Astrocyte (in vitro differentiated cells and primary cell): ENCODE data around the gene ITSN1. TPM values are rescaled to one million over a fixed set of nuclear protein-coding genes. Genes with fewer than 3 reads are reported as not detected.

ENCODE experiments used
- DNase-seq: peaks from one replicate; pipeline ENCODE4 v3.0.0-alpha.2; 2010; ENCODE audit warnings: low read depth
- FAIRE-seq: peaks from 2 replicates; lab custom pipeline; 2011; peaks lifted over from hg19 to GRCh38; lab: Jason Lieb, UNC
- H2AFZ ChIP-seq: 2 replicates; pipeline ENCODE4 v1.6.0; 2012; ENCODE audit warnings: low read depth, low read length, inconsistent platforms
- H3K27ac ChIP-seq: 2 replicates; pipeline ENCODE4 v1.5.1; 2011; ENCODE audit warnings: low read depth, low read length, inconsistent platforms
- H3K27me3 ChIP-seq: 2 replicates; pipeline ENCODE4 v1.6.0; 2011; ENCODE audit warnings: low read length, inconsistent platforms; ENCODE audit not compliant: insufficient read depth
- H3K36me3 ChIP-seq: 2 replicates; pipeline ENCODE4 v1.5.1; 2011; ENCODE audit warnings: low read length, inconsistent platforms; ENCODE audit not compliant: insufficient read depth
- H3K4me1 ChIP-seq: 2 replicates; pipeline ENCODE4 v1.5.1; 2011; ENCODE audit warnings: low read length, inconsistent platforms; ENCODE audit not compliant: insufficient read depth
- H3K4me2 ChIP-seq: 2 replicates; pipeline ENCODE4 v1.6.0; 2012; ENCODE audit warnings: low read length, inconsistent platforms
- H3K4me3 ChIP-seq: 2 replicates; pipeline ENCODE4 v1.5.1; 2011; ENCODE audit warnings: low read depth, mild to moderate bottlenecking, low read length, inconsistent platforms; ENCODE audit not compliant: insufficient read depth
- H3K79me2 ChIP-seq: 2 replicates; pipeline ENCODE4 v1.6.0; 2012; ENCODE audit warnings: mild to moderate bottlenecking, low read length, inconsistent platforms; ENCODE audit not compliant: insufficient read depth
- H3K9ac ChIP-seq: 2 replicates; pipeline ENCODE4 v1.6.0; 2012; ENCODE audit warnings: mild to moderate bottlenecking, low read length, inconsistent platforms
- H3K9me3 ChIP-seq: 2 replicates; pipeline ENCODE4 v1.5.1; 2012; ENCODE audit warnings: low read depth, mild to moderate bottlenecking, low read length, inconsistent platforms; ENCODE audit not compliant: insufficient read depth
- H4K20me1 ChIP-seq: 2 replicates; pipeline ENCODE4 v1.6.0; 2012; ENCODE audit warnings: low read length, inconsistent platforms; ENCODE audit not compliant: insufficient read depth
- H3K27ac Mint-ChIP-seq: one replicate; pipeline ENCODE4 v1.8.0; 2021; ENCODE audit warnings: mild to moderate bottlenecking, mixed read lengths; ENCODE audit not compliant: unreplicated experiment
- H3K27me3 Mint-ChIP-seq: one replicate; pipeline ENCODE4 v1.8.0; 2021; ENCODE audit warnings: low read depth, mixed read lengths; ENCODE audit not compliant: unreplicated experiment
- H3K36me3 Mint-ChIP-seq: one replicate; pipeline ENCODE4 v1.8.0; 2021; ENCODE audit warnings: low read depth, mixed read lengths; ENCODE audit not compliant: unreplicated experiment
- H3K4me1 Mint-ChIP-seq: one replicate; pipeline ENCODE4 v1.8.0; 2021; ENCODE audit warnings: low read depth, mixed read lengths; ENCODE audit not compliant: unreplicated experiment
- H3K4me3 Mint-ChIP-seq: one replicate; pipeline ENCODE4 v1.8.0; 2021; ENCODE audit warnings: mild to moderate bottlenecking, moderate library complexity, mixed read lengths; ENCODE audit not compliant: unreplicated experiment
- H3K9me3 Mint-ChIP-seq: one replicate; pipeline ENCODE4 v1.8.0; 2021; ENCODE audit warnings: mild to moderate bottlenecking, mixed read lengths; ENCODE audit not compliant: unreplicated experiment
- EZH2 ChIP-seq: IDR thresholded peaks from 2 replicates; pipeline ENCODE4 v1.6.1; 2012; ENCODE audit warnings: mild to moderate bottlenecking, low read length, inconsistent platforms; ENCODE audit not compliant: insufficient read depth
- total RNA-seq: library from RNA; stranded (reverse); gene quantifications from 2 replicates; pipeline ENCODE4 v1.2.1, GENCODE V29; 2021
- TF ChIP-seq, protein P1 (sequence below): IDR thresholded peaks from 2 replicates; pipeline ENCODE4 v1.5.1; 2011; ENCODE audit warnings: low read depth, mild to moderate bottlenecking, inconsistent platforms, low read length, moderate library complexity; ENCODE audit not compliant: insufficient read depth

ITSN1 gene
- total RNA-seq, 1 donor from 2014 or later: 77.3 TPM

GRCh38 chr21:33752260-33752659 lies 110.0 kb downstream of the ITSN1 start:
- Histone ChIP-seq H3K4me3 (no peak overlapping the region), H3K36me3 (peaks cover 4% of the 10 kb centered on the region), H3K27me3 (no peaks in the 10 kb centered on the region), H3K9me3 (no peaks in the 10 kb centered on the region), H2AFZ (no peak overlapping the region), H4K20me1 (no peaks in the 10 kb centered on the region), H3K9ac (no peak overlapping the region), H3K79me2 (no peaks in the 10 kb centered on the region), H3K4me2 (no peak overlapping the region), H3K27ac (no peak overlapping the region), H3K4me1 (peaks cover 4% of the 10 kb centered on the region)
- TF ChIP-seq EZH2: no peak
- TF ChIP-seq, protein P1, sequence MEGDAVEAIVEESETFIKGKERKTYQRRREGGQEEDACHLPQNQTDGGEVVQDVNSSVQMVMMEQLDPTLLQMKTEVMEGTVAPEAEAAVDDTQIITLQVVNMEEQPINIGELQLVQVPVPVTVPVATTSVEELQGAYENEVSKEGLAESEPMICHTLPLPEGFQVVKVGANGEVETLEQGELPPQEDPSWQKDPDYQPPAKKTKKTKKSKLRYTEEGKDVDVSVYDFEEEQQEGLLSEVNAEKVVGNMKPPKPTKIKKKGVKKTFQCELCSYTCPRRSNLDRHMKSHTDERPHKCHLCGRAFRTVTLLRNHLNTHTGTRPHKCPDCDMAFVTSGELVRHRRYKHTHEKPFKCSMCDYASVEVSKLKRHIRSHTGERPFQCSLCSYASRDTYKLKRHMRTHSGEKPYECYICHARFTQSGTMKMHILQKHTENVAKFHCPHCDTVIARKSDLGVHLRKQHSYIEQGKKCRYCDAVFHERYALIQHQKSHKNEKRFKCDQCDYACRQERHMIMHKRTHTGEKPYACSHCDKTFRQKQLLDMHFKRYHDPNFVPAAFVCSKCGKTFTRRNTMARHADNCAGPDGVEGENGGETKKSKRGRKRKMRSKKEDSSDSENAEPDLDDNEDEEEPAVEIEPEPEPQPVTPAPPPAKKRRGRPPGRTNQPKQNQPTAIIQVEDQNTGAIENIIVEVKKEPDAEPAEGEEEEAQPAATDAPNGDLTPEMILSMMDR: no peak
- no peaks in the 10 kb centered on the region for H3K27me3 Mint-ChIP-seq
- H3K4me1 Mint-ChIP-seq: peaks cover 7% of the 10 kb centered on the region
- DNase-seq: no peak
- H3K9me3 Mint-ChIP-seq: no peaks in the 10 kb centered on the region
- no peak for FAIRE-seq
- no peak overlapping the region for H3K27ac Mint-ChIP-seq
- peaks cover 22% of the 10 kb centered on the region for H3K36me3 Mint-ChIP-seq
- no peak overlapping the region for H3K4me3 Mint-ChIP-seq

DNA sequence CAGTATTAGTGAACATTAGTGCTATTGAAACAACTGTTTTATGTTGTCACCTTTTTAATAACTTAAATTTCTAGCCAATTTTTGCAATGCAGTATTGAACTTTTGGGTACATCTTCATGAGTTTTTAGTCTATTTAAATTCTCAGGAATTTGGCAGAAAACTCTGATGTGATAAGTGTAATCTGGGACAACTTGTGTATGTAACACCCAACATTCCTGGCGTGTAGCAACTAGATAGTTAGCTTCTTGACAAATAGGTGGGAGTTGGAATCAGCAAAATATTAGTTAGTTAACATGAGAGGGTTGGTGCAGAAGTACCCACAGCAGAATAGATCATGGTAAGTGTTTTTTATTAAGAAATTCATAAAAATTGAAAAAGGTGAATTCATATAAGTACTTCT lies 111.6 kb downstream of the ITSN1 start:
- Histone ChIP-seq H3K9ac (no peak overlapping the region), H3K4me2 (no peak overlapping the region), H3K36me3 (peaks cover 4% of the 10 kb centered on the region), H4K20me1 (no peaks in the 10 kb centered on the region), H3K27me3 (no peaks in the 10 kb centered on the region), H3K9me3 (no peaks in the 10 kb centered on the region), H3K4me3 (no peak overlapping the region), H3K27ac (no peak overlapping the region), H2AFZ (no peak overlapping the region), H3K4me1 (peaks cover 4% of the 10 kb centered on the region), H3K79me2 (no peaks in the 10 kb centered on the region)
- Mint-ChIP-seq H3K27ac (no peak overlapping the region), H3K4me1 (peaks cover 7% of the 10 kb centered on the region), H3K27me3 (no peaks in the 10 kb centered on the region), H3K9me3 (no peaks in the 10 kb centered on the region), H3K36me3 (peaks cover 15% of the 10 kb centered on the region), H3K4me3 (no peak overlapping the region)
- FAIRE-seq: no peak
- DNase-seq: no peak
- TF ChIP-seq, protein P1: no peak
- TF ChIP-seq EZH2: no peak

DNA sequence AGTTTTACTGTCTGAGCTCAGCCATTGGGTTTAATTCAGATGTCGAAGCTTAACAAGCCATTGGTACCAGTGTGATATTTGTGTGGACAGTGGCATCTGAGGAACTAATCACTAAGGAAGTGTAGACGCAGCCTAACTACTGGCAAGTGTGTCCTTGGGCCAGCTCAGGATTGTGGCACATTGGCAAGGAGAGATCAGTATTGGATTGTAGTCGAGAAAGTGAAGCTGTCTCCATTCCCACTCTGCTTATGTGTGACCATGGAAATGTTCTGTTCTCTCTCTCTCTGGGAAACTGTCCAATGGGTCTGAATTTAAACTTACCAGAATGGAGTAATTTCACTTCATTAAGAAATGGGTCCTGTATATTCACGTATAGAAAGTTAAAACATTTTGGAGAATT lies 112.2 kb downstream of the ITSN1 start:
- peaks cover 15% of the 10 kb centered on the region for H3K36me3 Mint-ChIP-seq
- DNase-seq (no peak), FAIRE-seq (peak; percentile 34)
- TF ChIP-seq EZH2: no peak
- TF ChIP-seq, protein P1: no peak
- Histone ChIP-seq H3K4me3 (no peak overlapping the region), H3K79me2 (no peaks in the 10 kb centered on the region), H3K9ac (no peak overlapping the region), H3K4me1 (peaks cover 4% of the 10 kb centered on the region), H3K27ac (no peak overlapping the region), H3K36me3 (peaks cover 4% of the 10 kb centered on the region), H3K27me3 (no peaks in the 10 kb centered on the region), H4K20me1 (no peaks in the 10 kb centered on the region), H3K9me3 (no peaks in the 10 kb centered on the region), H3K4me2 (no peak overlapping the region), H2AFZ (no peak overlapping the region)
- H3K27me3 Mint-ChIP-seq: no peaks in the 10 kb centered on the region
- H3K4me3 Mint-ChIP-seq: no peak overlapping the region
- peaks cover 8% of the 10 kb centered on the region for H3K4me1 Mint-ChIP-seq
- H3K27ac Mint-ChIP-seq: no peak overlapping the region
- no peaks in the 10 kb centered on the region for H3K9me3 Mint-ChIP-seq
